CD4-positive, alpha-beta T cell treated with Interleukin-15 for 1 hour (primary cell): Measurements from ENCODE around the gene COG7.

ENCODE experiments used
- DNase-seq: peaks from one replicate; pipeline ENCODE4 v3.0.0-alpha.2; 2020

Gene COG7

GRCh38 chr16:23355106-23355670, 97.8 kb downstream of the COG7 start:
- DNase-seq, result no peak

GRCh38 chr16:23354246-23354645, 98.7 kb downstream of the COG7 start:
- DNase-seq, result no peak

GRCh38 chr16:23353440-23353839, 99.5 kb downstream of the COG7 start:
- no peak for DNase-seq

- no peak for DNase-seq
Measured at GRCh38 chr16:23351360-23351759, 101.6 kb downstream of the COG7 start.

- DNase-seq, result no peak
Measured at GRCh38 chr16:23348579-23349469, 104.2 kb downstream of the COG7 start.

GRCh38 chr16:23345237-23345636, 107.8 kb downstream of the COG7 start:
- DNase-seq, result no peak

GRCh38 chr16:23343643-23344612, 109.1 kb downstream of the COG7 start:
- DNase-seq, result no peak

- no peak for DNase-seq
Measured at GRCh38 chr16:23342083-23342640, 110.8 kb downstream of the COG7 start.

- DNase-seq, result no peak
Measured at GRCh38 chr16:23339787-23340186, 113.2 kb downstream of the COG7 start.
